ENCODE measurements around the gene ERP27.

ERP27 gene

GRCh38 chr12:14879222-14879933, 59.0 kb downstream of the ERP27 start:
- no peak overlapping the region for H3K9ac ChIP-seq (ENCODE audit: low read depth, low read length)
- H3K4me1 ChIP-seq (ENCODE audit: control insufficient read depth, insufficient read depth, low read length) = peaks cover 8% of the 10 kb centered on the region
- no peak overlapping the region for H3K4me3 ChIP-seq (ENCODE audit: low read length)
- H3K9me3 ChIP-seq (replicated peaks; ENCODE audit: low read length) = no peaks in the 10 kb centered on the region
- H3K27me3 ChIP-seq (ENCODE audit: control insufficient read depth, insufficient read depth, low read length) = no peaks in the 10 kb centered on the region
- no peak overlapping the region for H3K4me2 ChIP-seq (ENCODE audit: low read length)
- no peaks in the 10 kb centered on the region for H3K36me3 ChIP-seq (ENCODE audit: insufficient read depth, low read length)

- Histone ChIP-seq H3K4me2 (ENCODE audit: low read length) (no peak overlapping the region), H3K9me3 (replicated peaks; ENCODE audit: low read length) (no peaks in the 10 kb centered on the region)
Measured at GRCh38 chr12:14878488-14878887, 59.8 kb downstream of the ERP27 start.

GRCh38 chr12:14876833-14877232, 61.5 kb downstream of the ERP27 start:
- H3K9me3 ChIP-seq (replicated peaks; ENCODE audit: low read length) = no peaks in the 10 kb centered on the region
- no peak overlapping the region for H3K4me2 ChIP-seq (ENCODE audit: low read length)
- no peak overlapping the region for H3K4me3 ChIP-seq (ENCODE audit: low read length)
- H3K4me1 ChIP-seq (ENCODE audit: control insufficient read depth, insufficient read depth, low read length) = peaks cover 5% of the 10 kb centered on the region
- no peak overlapping the region for H3K9ac ChIP-seq (ENCODE audit: low read depth, low read length)
- no peaks in the 10 kb centered on the region for H3K36me3 ChIP-seq (ENCODE audit: insufficient read depth, low read length)
- no peaks in the 10 kb centered on the region for H3K27me3 ChIP-seq (ENCODE audit: control insufficient read depth, insufficient read depth, low read length)

More at GRCh38 chr12:14878488-14878887, 59.8 kb downstream of the ERP27 start:
- Histone ChIP-seq H3K4me1 (ENCODE audit: control insufficient read depth, insufficient read depth, low read length) (peaks cover 5% of the 10 kb centered on the region), H3K9ac (ENCODE audit: low read depth, low read length) (no peak overlapping the region), H3K36me3 (ENCODE audit: insufficient read depth, low read length) (no peaks in the 10 kb centered on the region), H3K27me3 (ENCODE audit: control insufficient read depth, insufficient read depth, low read length) (no peaks in the 10 kb centered on the region), H3K4me3 (ENCODE audit: low read length) (no peak overlapping the region)

GRCh38 chr12:14874882-14875281, 63.5 kb downstream of the ERP27 start:
- Histone ChIP-seq H3K9me3 (replicated peaks; ENCODE audit: low read length) (no peaks in the 10 kb centered on the region), H3K36me3 (ENCODE audit: insufficient read depth, low read length) (no peaks in the 10 kb centered on the region), H3K9ac (ENCODE audit: low read depth, low read length) (no peak overlapping the region), H3K4me1 (ENCODE audit: control insufficient read depth, insufficient read depth, low read length) (peaks cover 5% of the 10 kb centered on the region), H3K4me2 (ENCODE audit: low read length) (no peak overlapping the region), H3K27me3 (ENCODE audit: control insufficient read depth, insufficient read depth, low read length) (no peaks in the 10 kb centered on the region), H3K4me3 (ENCODE audit: low read length) (no peak overlapping the region)

GRCh38 chr12:14873440-14874185, 64.7 kb downstream of the ERP27 start:
- Histone ChIP-seq H3K4me1 (ENCODE audit: control insufficient read depth, insufficient read depth, low read length) (peaks cover 5% of the 10 kb centered on the region), H3K9ac (ENCODE audit: low read depth, low read length) (no peak overlapping the region), H3K4me2 (ENCODE audit: low read length) (no peak overlapping the region), H3K36me3 (ENCODE audit: insufficient read depth, low read length) (no peaks in the 10 kb centered on the region), H3K9me3 (replicated peaks; ENCODE audit: low read length) (no peaks in the 10 kb centered on the region), H3K4me3 (ENCODE audit: low read length) (no peak overlapping the region), H3K27me3 (ENCODE audit: control insufficient read depth, insufficient read depth, low read length) (no peaks in the 10 kb centered on the region)

GRCh38 chr12:14871886-14872285, 66.5 kb downstream of the ERP27 start:
- H3K9me3 ChIP-seq (replicated peaks; ENCODE audit: low read length) = no peaks in the 10 kb centered on the region
- no peak overlapping the region for H3K9ac ChIP-seq (ENCODE audit: low read depth, low read length)
- H3K4me2 ChIP-seq (ENCODE audit: low read length) = no peak overlapping the region
- H3K36me3 ChIP-seq (ENCODE audit: insufficient read depth, low read length) = no peaks in the 10 kb centered on the region
- H3K4me3 ChIP-seq (ENCODE audit: low read length) = no peak overlapping the region
- no peaks in the 10 kb centered on the region for H3K27me3 ChIP-seq (ENCODE audit: control insufficient read depth, insufficient read depth, low read length)
- peaks cover 5% of the 10 kb centered on the region for H3K4me1 ChIP-seq (ENCODE audit: control insufficient read depth, insufficient read depth, low read length)

- Histone ChIP-seq H3K9me3 (replicated peaks; ENCODE audit: low read length) (no peaks in the 10 kb centered on the region), H3K4me3 (ENCODE audit: low read length) (no peak overlapping the region), H3K4me2 (ENCODE audit: low read length) (no peak overlapping the region), H3K27me3 (ENCODE audit: control insufficient read depth, insufficient read depth, low read length) (no peaks in the 10 kb centered on the region), H3K4me1 (ENCODE audit: control insufficient read depth, insufficient read depth, low read length) (peaks cover 5% of the 10 kb centered on the region), H3K36me3 (ENCODE audit: insufficient read depth, low read length) (no peaks in the 10 kb centered on the region), H3K9ac (ENCODE audit: low read depth, low read length) (no peak overlapping the region)
Measured at GRCh38 chr12:14871247-14871646, 67.1 kb downstream of the ERP27 start.

- H3K27me3 ChIP-seq (ENCODE audit: control insufficient read depth, insufficient read depth, low read length) = no peaks in the 10 kb centered on the region
- H3K9ac ChIP-seq (ENCODE audit: low read depth, low read length) = no peak overlapping the region
- H3K4me1 ChIP-seq (ENCODE audit: control insufficient read depth, insufficient read depth, low read length) = no peaks in the 10 kb centered on the region
- H3K4me3 ChIP-seq (ENCODE audit: low read length) = no peak overlapping the region
- H3K36me3 ChIP-seq (ENCODE audit: insufficient read depth, low read length) = no peaks in the 10 kb centered on the region
- H3K9me3 ChIP-seq (replicated peaks; ENCODE audit: low read length) = no peaks in the 10 kb centered on the region
- no peak overlapping the region for H3K4me2 ChIP-seq (ENCODE audit: low read length)
Measured at GRCh38 chr12:14868916-14869506, 69.3 kb downstream of the ERP27 start.

Measured in skeletal muscle satellite cell (primary cell).